Midbrain (tissue), 1 donor: ENCODE measurements around the gene ZNF565.
"Not testable (repeated sequence)": the region's sequence is repeated elsewhere in the genome, so short reads cannot be mapped to it uniquely, and the experiment has no call there.

Experiments used
- DNase-seq: peaks from one replicate; lab custom pipeline; 2025; lab: John Stamatoyannopoulos, UW

The ZNF565 gene

GRCh38 chr19:36214386-36215275, at the start of gene ZNF565, which contains the start of gene ZNF146:
Gene ZNF565, minus strand, starts transcription at chr19:36214665. Its CDS starts 12,680 bp downstream, at chr19:36201985.
Gene ZNF146, plus strand, starts transcription at chr19:36215106. Its CDS starts 21,335 bp downstream, at chr19:36236441.
- DNase-seq, result peak; percentile 98

GRCh38 chr19:36259211-36259610, 44.7 kb upstream of the ZNF565 start:
- no peak for DNase-seq

- DNase-seq, result no peak
Observed at GRCh38 chr19:36258028-36258875, 43.8 kb upstream of the ZNF565 start.

- peak; percentile 19 for DNase-seq
Observed at GRCh38 chr19:36257520-36257876, 43.0 kb upstream of the ZNF565 start.

- DNase-seq, result no peak
Observed at GRCh38 chr19:36256853-36257519, 42.5 kb upstream of the ZNF565 start.

GRCh38 chr19:36256064-36256463, 41.6 kb upstream of the ZNF565 start:
- DNase-seq, result no peak

GRCh38 chr19:36255316-36255715, 40.9 kb upstream of the ZNF565 start:
- no peak for DNase-seq

- DNase-seq, result no peak
Observed at GRCh38 chr19:36254848-36255247, 40.4 kb upstream of the ZNF565 start.

- DNase-seq, result no peak
Observed at GRCh38 chr19:36252047-36252446, 37.6 kb upstream of the ZNF565 start.

GRCh38 chr19:36246006-36246481, 31.6 kb upstream of the ZNF565 start:
- no peak for DNase-seq

GRCh38 chr19:36245210-36246005, 30.9 kb upstream of the ZNF565 start:
- peak; percentile 8 for DNase-seq

- no peak for DNase-seq
Observed at GRCh38 chr19:36244066-36244465, 29.6 kb upstream of the ZNF565 start.

GRCh38 chr19:36236946-36237310, 22.5 kb upstream of the ZNF565 start:
- DNase-seq, result no peak

GRCh38 chr19:36236304-36236945, 22.0 kb upstream of the ZNF565 start:
- DNase-seq, result no peak

- DNase-seq, result not testable (repeated sequence)
Observed at GRCh38 chr19:36233626-36234025, 19.2 kb upstream of the ZNF565 start.

- no peak for DNase-seq
Observed at GRCh38 chr19:36225219-36225892, 10.9 kb upstream of the ZNF565 start.

GRCh38 chr19:36222503-36222902, 8.0 kb upstream of the ZNF565 start:
- no peak for DNase-seq

GRCh38 chr19:36221474-36221873, 7.0 kb upstream of the ZNF565 start:
- DNase-seq, result no peak

- DNase-seq, result no peak
Observed at GRCh38 chr19:36215276-36216123, 1.0 kb upstream of the ZNF565 start.
